ENCODE measurements around the gene UBL7.
A peak's percentile ranks its signal among the peaks of the same experiment; 100 is the strongest.

DNA sequence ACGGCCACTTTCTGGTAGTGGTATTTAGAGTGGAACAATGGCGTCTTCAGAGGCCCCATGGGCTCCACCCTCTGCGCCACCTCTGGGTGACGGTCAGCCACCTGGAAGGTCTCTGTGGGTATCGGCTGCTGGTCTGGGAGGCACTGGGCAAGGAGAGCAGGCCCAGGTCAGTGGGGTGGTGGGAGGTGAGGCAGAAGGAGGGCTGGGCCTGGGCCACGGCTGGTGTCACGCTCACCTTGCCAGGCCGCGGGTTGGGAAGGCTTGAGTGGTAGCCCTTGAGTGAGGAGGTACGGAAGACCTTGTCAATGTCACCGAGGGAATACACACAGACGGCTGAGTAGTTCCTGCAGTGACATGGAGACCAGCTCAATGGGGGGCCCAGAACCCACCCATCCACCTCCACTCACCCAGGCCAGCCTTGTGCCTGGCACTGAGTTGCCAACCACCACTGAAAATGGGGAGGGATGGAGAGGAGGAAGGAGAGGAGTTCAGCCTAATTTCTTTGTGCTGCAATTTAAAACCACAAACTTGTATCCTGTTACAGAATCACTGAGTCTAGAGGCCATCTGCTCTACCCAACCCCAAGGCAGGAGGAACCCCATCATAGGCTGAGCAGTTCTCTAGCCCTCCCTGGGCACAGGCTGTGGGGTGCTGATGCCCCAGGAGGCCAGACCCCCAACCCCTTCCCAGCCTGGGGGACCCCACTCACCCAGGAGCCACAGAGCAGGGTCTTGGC lies 46.2 kb downstream of the UBL7 start:
- no peak for TF ChIP-seq SKIL (IDR thresholded peaks at IDR 0.05; ENCODE audit: low read depth, poor library complexity, severe bottlenecking)
- no peak for TF ChIP-seq SIN3A (IDR thresholded peaks at IDR 0.05; ENCODE audit: low read depth, low read length)
- TF ChIP-seq TCF12 (IDR thresholded peaks at IDR 0.05; ENCODE audit: low read depth, low read length): no peak
- TF ChIP-seq, protein P1, sequence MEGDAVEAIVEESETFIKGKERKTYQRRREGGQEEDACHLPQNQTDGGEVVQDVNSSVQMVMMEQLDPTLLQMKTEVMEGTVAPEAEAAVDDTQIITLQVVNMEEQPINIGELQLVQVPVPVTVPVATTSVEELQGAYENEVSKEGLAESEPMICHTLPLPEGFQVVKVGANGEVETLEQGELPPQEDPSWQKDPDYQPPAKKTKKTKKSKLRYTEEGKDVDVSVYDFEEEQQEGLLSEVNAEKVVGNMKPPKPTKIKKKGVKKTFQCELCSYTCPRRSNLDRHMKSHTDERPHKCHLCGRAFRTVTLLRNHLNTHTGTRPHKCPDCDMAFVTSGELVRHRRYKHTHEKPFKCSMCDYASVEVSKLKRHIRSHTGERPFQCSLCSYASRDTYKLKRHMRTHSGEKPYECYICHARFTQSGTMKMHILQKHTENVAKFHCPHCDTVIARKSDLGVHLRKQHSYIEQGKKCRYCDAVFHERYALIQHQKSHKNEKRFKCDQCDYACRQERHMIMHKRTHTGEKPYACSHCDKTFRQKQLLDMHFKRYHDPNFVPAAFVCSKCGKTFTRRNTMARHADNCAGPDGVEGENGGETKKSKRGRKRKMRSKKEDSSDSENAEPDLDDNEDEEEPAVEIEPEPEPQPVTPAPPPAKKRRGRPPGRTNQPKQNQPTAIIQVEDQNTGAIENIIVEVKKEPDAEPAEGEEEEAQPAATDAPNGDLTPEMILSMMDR (IDR thresholded peaks at IDR 0.05 in 2 of 3, conservative IDR thresholded peaks at IDR 0.05 in 1 of 3; ENCODE audit: control insufficient read depth in 2 of 3, extremely low read depth in 1 of 3, insufficient read depth in 1 of 3, low read depth in 3 of 3, low read length in 3 of 3): no peak
- no peak for TF ChIP-seq CBFB (IDR thresholded peaks at IDR 0.05; ENCODE audit: low read depth)
- no peak for TF ChIP-seq IRF5 (IDR thresholded peaks at IDR 0.05; ENCODE audit: borderline replicate concordance)
- no peak for TF ChIP-seq EZH2 (IDR thresholded peaks at IDR 0.05; ENCODE audit: borderline replicate concordance, control insufficient read depth, low read depth, low read length)
- no peak for TF ChIP-seq ZNF274 (IDR thresholded peaks at IDR 0.05; ENCODE audit: insufficient read depth, insufficient read length)
- TF ChIP-seq ASH2L (IDR thresholded peaks at IDR 0.05; ENCODE audit: borderline replicate concordance, low read depth): no peak
- TF ChIP-seq MAX (IDR thresholded peaks at IDR 0.05; ENCODE audit: low read depth, low read length): no peak
- peak; percentile 49 for TF ChIP-seq POLR2A (IDR thresholded peaks at IDR 0.05; ENCODE audit: low read depth, low read length)
- no peak for TF ChIP-seq MYC (IDR thresholded peaks at IDR 0.05; ENCODE audit: insufficient read depth, insufficient read length, insufficient replicate concordance, low read length, severe bottlenecking)
- TF ChIP-seq JUND (IDR thresholded peaks at IDR 0.05; ENCODE audit: low read depth, low read length): no peak
- TF ChIP-seq TAF1 (IDR thresholded peaks at IDR 0.05; ENCODE audit: borderline replicate concordance, low read depth, low read length): no peak

Data from GM12878 (cell line).